NCI-H460 (cell line): ENCODE data around the gene PLD2. TPM values are rescaled to one million over a fixed set of nuclear protein-coding genes. Genes with fewer than 3 reads are reported as not detected.
"Not testable (repeated sequence)": the region's sequence is repeated elsewhere in the genome, so short reads cannot be mapped to it uniquely, and the experiment has no call there.

Source experiments
- DNase-seq: peaks from one replicate; pipeline ENCODE4 v3.0.0-alpha.2; 2016; ENCODE audit warnings: low read depth; ENCODE audit errors: extremely low read depth
- total RNA-seq: library from RNA; depleted of rRNA; stranded (reverse); fragments of >200 nt; shearing (Covaris generic); gene quantifications from 2 replicates; pipeline ENCODE4 v1.2.3, GENCODE V29; 2014

The PLD2 gene
- total RNA-seq, 1 experiment from 2014 or later: 14.8 TPM

DNA sequence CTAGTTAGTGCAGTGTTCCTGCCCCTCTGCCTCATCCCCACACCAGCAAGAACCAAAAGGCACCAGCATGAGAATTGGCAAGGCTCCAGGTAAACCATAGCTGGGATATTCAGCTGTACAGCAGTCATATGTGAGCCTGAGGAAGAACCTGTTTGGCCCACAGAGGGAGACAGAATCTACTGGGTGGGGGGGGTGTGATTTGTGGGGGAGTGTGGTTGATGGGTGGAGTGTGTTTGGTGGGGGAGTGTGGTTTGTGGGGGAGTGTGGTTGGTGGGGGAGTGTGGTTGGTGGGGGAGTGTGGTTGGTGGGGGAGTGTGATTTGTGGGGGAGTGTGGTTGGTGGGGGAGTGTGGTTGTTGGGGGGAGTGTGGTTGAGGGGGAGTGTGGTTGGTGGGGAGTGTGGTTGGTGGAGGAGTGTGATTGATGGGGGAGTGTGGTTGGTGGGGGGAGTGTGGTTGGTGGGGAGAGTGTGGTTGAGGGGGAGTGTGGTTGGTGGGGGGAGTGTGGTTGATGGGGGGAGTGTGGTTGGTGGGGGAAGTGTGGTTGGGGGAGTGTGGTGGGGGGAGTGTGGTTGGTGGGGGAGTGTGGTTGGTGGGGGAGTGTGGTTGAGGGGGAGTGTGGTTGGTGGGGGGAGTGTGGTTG lies 45.7 kb downstream of the PLD2 start:
- no peak for DNase-seq

DNA sequence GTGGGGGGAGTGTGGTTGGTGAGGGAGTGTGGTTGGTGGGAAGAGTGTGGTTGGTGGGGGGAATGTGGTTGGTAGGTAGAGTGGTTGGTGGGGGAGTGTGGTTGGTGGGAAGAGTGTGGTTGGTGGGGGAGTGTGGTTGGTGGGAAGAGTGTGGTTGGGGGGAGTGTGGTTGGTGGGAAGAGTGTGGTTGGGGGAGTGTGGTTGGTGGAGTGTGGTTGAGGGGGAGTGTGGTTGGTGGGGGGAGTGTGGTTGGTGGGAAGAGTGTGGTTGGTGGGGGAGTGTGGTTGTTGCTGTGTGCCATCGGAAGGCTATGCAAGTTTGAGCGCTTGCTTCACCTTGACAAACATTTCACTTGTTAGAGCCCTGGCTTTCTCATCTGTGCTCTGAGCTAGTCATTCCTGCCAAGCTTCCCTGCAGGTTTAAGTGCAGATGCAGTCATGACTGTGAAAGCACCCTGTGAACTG lies 46.3 kb downstream of the PLD2 start:
- DNase-seq: no peak

DNA sequence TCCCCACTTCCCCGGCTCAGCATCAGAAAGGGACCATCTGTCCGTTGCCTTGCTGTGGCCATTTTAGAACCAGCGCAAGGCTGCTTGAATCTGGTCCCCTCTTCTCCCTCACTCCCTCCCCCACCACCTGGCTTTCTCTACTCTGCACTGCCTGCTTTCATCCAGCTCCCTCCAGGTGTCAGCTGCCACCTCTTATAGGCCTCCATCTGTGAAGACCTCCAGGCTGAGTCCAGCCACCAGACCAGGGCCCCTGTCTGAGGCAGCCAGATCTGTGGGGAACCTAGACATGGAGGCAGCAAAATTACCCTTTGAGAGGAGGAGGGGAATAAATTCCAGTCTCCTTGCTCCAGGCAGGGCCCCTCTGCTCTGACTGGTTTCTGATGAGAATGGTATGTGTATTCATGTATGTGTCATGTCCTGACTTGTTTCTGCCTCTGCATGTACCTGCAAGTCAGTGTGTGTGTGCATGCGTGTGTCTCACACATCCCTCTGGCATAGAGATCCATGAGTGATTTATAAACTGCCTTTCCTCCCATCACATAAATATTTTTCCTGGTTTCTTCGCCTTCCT lies 47.2 kb downstream of the PLD2 start:
- DNase-seq: no peak

DNA sequence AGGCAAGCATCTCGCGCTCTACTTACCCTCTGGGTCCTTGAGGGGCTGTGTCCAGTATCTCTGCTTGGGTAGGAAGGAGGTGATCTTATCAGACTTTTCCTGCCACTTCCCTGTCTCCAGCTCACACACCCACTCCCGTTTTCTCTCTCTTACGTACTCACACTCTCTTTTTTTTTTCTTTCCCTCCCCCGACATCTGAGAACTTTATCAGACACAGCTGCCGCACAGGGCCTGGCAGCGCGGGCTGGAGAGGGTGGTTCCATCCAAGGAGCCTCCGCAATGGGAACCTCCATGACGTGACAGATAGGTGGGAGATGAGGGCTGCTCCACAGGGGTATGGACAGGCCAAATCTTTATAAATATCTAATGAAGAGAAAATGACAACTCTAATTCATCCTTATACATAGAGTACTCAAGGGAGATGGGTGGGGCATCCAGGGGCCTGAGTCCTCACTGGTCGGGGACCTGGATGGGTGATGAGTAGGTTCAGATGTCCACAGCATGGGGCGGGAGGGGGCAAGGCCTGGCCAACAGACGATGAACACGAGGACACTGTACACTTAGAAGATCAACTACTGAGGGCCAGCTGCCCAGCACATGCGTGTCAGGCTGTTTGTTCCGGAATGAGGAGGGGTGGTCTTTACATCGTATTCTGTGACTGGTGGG lies 49.5 kb downstream of the PLD2 start:
- no peak for DNase-seq

DNA sequence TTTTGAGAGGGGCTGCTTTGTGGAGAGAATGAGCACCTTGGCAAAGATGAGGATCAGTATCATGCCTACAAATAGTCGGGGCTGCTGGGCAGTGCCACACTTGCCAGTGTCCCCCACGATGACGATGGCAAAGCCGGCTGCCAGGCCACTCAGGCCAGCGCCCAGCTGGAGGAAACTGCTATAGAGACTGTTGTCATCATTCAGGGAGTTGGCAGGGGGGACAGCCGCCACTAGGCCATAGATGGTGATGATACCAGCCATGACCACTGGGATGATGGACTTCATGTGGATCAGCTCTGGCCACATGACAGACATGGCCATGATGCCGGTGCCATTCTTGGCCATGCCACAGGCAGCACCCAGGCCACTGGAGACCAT lies 50.0 kb downstream of the PLD2 start:
- no peak for DNase-seq

DNA sequence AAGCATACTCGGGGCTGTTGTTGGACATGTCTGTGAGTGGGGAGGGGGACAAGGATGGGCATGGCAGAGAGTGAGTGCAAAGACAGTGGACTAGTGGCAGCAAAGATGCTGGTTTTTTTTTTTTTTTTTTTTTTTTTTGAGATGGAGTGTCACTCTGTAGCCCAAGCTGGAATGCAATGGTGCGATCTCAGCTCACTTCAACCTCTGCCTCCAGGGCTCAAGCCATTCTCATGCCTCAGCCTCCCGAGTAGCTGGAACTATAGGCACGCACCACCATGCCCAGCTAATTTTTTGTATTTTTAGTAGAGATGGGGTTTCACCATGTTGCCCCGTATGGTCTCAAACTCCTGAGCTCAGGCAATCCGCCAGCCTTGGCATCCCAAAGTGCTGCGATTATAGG lies 50.4 kb downstream of the PLD2 start:
- not testable (repeated sequence) for DNase-seq

DNA sequence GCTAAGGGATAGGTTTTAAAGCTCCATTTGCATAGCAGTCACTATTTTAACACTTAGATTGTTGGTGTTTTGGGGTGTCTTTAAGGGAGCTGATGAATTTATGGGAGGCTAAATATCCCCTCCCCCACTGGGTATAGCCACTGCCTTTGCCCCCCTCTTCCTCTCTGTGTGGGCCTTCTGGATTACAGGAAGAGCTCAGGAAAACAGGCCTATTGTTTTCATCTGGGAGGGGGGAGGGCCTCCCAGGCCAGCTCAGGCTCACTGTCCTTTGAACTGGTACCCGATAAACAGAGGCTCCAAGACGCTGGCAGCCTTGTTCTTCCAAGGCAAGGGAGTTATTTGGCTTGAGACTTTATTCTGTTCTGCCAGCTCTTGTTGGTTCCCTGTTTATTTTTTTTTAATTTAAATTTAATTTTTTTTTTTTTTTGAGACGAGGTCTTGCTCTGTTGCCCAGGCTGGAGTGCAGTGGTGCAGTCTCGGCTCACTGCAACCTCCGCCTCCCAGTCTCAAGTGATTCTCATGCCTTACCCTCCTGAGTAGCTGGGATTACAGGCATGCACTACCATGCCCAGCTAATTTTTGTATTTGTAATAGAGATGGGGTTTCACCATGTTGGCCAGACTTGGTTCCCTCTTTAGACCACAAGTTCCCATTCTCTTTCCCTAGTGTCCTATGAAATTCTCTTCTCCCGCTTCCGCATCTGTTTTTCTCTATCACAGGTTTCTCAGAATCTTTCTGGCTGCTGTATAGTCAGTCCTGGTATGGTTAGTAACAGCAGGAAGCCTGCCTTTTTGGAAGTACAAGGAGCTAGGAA lies 51.3 kb downstream of the PLD2 start:
- no peak for DNase-seq

DNA sequence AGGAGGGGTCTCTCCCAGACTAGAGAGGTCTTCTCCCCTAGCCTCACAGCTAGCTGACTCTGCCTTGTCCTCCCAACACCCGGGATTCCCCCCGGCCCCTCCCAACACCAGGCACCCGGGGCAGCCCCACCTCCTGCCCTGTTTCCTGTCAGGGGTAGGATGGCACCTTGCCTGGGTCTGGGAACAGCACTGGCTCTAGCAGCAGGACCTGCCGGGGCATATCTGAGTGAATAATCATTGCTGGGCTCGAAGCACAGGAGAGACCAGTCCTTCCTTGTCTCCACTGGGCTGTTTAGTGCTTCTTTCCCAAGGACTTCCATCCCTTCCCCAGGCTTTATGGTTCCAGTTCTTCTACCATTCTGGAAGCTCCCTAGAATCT lies 51.9 kb downstream of the PLD2 start:
- DNase-seq: no peak

DNA sequence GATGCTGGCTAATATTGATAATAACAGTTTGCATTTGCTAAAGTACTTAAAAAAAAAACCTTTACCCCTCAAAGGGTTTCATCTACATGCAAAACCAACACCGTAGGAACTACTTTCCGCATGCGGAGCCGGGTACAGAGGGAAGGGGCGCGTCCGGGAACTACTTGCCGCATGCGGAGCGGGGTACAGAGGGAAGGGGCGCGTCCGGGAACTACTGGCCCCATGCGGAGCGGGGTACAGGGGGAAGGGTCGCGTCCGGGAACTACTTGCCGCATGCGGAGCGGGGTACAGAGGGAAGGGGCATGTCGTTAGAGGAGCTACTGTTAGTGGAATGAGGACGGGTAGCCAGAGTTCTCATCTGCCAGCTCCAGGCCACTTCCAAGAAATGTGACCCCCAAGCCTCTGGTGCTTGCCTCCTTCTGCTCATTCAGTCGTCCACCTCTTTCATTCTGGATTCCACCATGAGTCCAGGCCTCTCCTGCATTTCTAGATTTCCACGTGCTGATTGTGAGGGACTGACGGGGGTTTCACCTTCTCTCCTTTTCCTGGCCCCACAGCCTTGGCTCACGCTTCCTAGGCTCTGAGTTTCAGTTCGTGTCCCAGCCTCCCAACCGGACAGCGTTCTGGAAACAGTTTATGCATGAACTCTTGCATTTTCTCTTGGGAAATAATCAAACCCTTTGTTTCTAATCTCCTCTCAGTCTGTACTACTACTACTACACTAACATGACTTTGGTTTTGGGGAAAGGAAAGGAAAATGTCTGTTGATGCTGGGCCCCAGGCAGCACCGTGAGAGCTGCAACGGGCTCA lies 53.1 kb downstream of the PLD2 start:
- no peak for DNase-seq

DNA sequence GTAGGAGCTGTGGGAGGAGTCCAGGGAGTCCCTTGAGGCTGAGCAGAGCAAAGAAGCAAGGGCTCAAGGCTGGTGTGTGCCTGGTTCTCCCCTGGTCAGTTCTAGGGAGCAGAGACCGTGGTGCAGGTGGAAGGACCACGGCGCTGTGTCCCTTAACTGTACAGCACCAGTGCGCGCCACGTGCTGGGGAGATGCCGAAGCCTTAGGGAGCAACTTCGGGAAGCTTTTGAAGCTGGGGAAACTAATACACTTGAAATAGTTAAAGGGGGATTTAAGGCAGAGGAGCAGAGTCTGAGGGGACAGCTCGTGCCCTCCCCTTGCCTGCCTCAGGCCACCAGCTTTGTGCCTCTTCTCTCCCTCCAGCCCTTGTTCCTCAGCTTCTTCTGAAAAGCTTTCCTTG lies 53.7 kb downstream of the PLD2 start:
- no peak for DNase-seq

DNA sequence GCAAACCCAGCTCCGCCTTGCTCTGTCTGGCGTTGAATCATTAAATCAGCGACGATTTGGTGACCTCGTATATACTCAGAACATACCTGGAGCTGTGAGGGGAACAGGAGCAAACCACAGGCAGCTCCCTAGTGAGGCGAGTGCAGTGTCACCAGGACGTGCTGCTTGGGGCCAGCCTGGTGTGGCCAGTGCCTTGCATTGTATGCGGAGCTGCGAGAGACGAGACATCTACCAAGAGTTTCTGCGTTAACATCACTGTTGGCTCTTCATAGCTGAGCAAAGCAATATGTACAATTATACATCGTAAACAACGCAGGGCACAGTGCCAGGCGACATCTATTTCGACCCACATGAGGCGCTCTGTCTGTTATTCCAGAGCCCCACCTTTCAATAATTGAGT lies 54.1 kb downstream of the PLD2 start:
- no peak for DNase-seq

DNA sequence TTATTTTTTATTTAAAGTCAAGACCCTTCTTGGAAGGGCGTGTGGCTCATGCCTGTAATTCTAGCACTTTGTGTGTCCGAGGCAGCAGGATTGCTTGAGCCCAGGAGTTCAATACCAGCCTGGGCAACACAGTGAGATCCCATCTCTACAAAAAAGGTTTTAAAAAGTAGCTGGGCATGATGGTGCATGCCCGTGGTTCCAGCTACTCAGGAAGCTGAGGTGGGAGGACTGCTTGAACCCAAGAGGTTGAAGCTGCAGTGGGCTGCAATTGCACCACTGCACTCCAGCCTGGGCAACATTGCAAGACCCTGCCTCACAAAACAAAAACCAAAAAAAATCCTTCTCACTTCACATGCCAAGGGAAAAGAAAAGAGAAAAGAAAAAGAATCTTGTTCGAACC lies 55.8 kb downstream of the PLD2 start:
- DNase-seq: no peak

DNA sequence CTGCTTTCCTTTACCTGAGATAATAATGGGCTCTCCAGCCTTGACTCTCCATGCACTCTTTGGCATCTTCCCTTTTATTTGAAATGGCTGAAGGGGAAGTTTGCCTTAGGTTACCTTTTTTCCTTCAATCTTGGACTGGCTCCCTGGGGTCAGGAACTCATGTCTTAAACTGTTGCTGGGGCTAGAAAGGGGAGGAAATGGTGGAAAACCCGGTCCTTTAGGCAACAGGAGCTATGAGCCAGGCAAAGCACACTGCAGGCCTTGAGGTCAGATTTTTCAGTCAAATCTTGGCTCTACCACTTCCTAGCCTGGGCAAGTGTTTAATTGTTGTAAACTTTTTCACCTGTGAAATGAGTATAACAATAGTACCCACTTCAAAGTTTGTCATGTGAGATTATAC lies 56.4 kb downstream of the PLD2 start:
- no peak for DNase-seq

DNA sequence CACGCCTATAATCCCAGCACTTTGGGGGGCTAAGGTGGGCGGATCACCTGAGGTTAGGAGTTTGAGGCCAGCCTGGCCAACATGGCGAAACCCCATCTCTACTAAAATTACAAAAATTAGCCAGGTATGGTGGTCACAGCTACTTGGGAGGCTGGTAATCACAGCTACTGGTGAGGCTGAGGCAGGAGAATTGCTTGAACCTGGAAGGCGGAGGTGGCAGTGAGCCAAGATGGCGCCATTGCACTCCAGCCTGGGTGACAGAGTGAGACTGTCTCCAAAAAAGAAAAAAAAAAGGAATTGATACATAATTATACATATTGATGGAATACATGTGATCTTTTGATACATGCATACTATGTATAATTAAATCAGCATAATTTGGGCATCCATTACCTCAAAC lies 60.6 kb downstream of the PLD2 start:
- DNase-seq: not testable (repeated sequence)

DNA sequence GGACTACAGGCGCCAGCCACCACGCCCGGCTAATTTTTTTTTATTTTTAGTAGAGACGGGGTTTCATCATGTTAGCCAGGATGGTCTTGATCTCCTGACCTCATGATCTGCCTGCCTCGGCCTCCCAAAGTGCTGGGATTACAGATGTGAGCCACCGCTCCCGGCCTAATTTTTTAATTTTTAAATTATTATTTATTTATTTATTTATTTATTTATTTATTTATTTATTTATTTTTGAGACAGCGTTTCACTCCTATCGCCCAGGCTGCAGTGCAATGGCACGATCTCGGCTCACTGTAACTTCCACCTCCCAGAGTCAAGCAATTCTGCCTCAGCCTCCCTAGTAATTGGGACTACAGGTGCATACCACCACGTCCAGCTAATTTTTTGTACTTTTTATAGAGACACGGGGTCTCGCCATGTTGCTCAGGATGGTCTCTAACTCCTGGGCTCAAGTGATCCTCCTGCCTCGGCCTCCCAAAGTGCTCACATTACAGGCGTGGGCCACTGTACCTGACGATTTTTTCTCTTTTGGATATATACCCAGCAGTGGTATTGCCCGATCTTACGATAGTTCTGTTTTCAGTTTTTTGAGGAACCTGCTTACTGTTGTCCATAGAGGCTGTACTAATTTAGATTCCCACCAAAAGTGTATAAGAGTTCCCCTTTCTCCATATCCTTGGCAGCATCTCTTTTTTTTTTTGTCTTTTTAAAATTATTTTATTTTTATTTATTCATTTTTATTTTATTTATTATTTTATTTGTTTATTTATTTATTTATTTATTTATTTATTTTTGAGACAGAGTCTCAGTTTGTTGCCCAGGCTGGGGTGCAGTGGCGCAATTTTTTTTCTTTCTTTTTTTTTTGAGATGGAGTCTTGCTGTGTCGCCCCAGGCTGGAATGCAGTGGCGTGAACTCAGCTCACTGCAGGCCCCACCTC lies 62.4 kb downstream of the PLD2 start:
- DNase-seq: not testable (repeated sequence)

DNA sequence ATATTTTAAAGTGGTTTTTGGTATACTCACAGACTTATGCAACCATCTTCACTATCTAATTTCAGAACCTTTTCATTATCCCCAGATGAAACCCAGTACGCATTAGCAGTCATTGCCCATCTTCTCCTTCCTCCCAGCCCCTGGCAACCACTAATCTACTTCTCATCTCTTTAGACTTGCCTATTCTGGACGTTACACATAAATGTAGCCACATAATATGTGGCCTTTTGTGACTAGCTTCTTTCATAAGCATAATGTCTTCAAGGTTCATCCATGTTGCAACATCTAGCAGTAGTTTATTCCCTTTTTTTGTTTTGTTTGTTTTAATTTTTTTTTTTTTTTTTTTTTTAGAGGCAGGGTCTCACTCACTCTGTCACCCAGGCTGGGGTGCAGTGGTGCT lies 63.9 kb downstream of the PLD2 start:
- DNase-seq: no peak

DNA sequence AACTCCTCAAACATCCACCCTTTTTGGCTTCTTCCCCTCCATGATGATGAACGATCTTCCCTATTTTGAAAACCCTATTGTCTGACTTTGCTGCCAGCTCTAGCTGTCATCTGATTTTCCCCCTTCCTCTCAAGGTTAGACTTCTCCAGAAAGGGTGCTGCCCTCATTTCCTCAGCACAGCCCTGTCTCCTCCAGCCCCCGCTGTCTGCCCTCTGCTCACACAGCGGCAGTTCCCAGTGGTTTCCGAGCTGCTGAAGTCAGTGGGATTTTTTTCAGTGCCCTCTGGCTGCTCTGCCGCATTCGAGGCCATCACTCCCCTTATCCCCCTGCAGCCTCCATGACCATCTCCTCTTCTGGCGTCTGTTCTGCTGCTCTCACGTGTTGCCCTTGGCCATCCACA lies 65.8 kb downstream of the PLD2 start:
- DNase-seq: no peak
